BE2C (cell line): ENCODE measurements around the gene MAB21L2.
A peak's percentile ranks its signal among the peaks of the same experiment; 100 is the strongest.

ENCODE experiments used
- DNase-seq: peaks from one replicate; pipeline ENCODE4 v3.0.0-alpha.2; 2020
- H3K27me3 ChIP-seq: fragments of 250-450 bp; sonication (Bioruptor Pico); 2 replicates; pipeline ENCODE4 v1.5.1; 2020; ENCODE audit warnings: mild to moderate bottlenecking
- H3K36me3 ChIP-seq: fragments of 250-450 bp; sonication (Bioruptor Pico); 2 replicates; pipeline ENCODE4 v1.5.1; 2020; ENCODE audit warnings: mild to moderate bottlenecking
- H3K4me1 ChIP-seq: fragments of 250-450 bp; sonication (Bioruptor Pico); 2 replicates; pipeline ENCODE4 v1.5.1; 2020
- H3K4me3 ChIP-seq: 2 replicates; pipeline ENCODE4 v1.5.1; 2011; ENCODE audit warnings: low read depth, low read length
- H3K9me3 ChIP-seq: fragments of 250-450 bp; sonication (Bioruptor Pico); 2 replicates; pipeline ENCODE4 v1.5.1; 2020
- TF ChIP-seq, protein P1 (sequence below): IDR thresholded peaks from 2 replicates; pipeline ENCODE4 v1.5.1; 2012; ENCODE audit warnings: mild to moderate bottlenecking, low read depth, low read length

MAB21L2 gene

DNA sequence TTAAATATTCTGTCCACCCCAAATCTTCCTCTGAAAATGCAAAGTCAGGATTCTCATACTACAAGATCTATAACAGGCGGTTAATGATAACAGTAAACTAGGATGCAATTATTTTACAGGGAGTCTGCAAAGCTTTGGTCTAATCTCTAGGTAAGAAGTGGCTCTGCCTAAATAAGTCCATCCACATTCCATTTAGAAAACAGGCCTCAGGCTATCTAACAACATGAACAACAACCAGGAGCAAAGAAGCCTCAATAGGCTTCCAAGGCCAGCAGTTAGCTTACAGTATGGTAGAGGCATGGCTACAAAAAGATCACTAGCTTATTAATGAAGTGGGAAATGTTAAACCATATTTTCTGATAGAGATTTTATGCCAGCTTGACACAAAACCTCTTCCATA is 6.4 kb downstream of the MAB21L2 start:
- Histone ChIP-seq H3K27me3 (no peaks in the 10 kb centered on the region), H3K4me1 (peaks cover 5% of the 10 kb centered on the region; the same call in 1 of the 2 replicates), H3K9me3 (no peaks in the 10 kb centered on the region), H3K4me3 (peak overlapping the region; percentile 91), H3K36me3 (peaks cover 55% of the 10 kb centered on the region)
- DNase-seq, result peak; percentile 52
- TF ChIP-seq, protein P1, sequence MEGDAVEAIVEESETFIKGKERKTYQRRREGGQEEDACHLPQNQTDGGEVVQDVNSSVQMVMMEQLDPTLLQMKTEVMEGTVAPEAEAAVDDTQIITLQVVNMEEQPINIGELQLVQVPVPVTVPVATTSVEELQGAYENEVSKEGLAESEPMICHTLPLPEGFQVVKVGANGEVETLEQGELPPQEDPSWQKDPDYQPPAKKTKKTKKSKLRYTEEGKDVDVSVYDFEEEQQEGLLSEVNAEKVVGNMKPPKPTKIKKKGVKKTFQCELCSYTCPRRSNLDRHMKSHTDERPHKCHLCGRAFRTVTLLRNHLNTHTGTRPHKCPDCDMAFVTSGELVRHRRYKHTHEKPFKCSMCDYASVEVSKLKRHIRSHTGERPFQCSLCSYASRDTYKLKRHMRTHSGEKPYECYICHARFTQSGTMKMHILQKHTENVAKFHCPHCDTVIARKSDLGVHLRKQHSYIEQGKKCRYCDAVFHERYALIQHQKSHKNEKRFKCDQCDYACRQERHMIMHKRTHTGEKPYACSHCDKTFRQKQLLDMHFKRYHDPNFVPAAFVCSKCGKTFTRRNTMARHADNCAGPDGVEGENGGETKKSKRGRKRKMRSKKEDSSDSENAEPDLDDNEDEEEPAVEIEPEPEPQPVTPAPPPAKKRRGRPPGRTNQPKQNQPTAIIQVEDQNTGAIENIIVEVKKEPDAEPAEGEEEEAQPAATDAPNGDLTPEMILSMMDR, result no peak

DNA sequence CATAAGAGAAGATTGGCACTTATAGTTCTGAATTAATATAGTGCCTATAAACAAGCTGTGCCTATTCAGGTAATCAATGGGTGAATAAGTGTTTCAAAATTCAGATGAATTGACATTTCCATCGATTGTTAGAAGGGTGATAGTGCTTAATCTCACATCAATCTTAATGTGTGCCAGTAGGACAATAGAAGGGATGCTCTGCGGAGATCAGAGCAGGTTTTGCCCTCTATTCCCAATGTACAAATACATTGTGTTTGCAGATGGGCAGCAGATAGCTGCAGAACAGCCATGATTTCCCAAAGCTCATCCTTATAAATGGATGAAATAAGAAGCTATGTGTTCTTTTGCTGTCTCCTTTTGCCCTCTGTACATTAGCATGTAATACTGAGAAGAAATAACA is 7.2 kb downstream of the MAB21L2 start:
- TF ChIP-seq, protein P1, result no peak

DNA sequence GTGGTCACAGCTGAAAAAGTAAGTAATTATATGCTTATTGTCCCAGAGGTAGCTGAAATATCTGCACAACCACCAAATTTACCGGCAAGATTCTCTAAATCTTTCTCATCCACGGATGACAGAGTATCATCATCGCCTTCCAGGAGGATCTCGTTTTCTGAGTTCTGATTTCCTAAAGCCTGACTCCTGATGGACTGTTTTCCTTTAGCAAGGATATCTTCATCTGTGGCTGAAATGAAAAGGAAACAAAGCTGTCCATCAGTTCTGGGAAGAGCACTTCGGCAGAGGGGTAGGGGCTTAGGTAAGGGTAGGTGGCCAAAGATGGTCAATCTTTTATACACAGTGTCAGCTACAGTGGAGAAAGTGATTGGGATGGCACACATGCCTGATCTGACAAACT is 8.7 kb downstream of the MAB21L2 start:
- H3K4me3 ChIP-seq, result peak overlapping the region; percentile 91
- peaks cover 37% of the 10 kb centered on the region for H3K36me3 ChIP-seq
- H3K9me3 ChIP-seq, result no peaks in the 10 kb centered on the region
- no peak for DNase-seq
- H3K4me1 ChIP-seq, result peaks cover 10% of the 10 kb centered on the region
- no peaks in the 10 kb centered on the region for H3K27me3 ChIP-seq
- TF ChIP-seq, protein P1, result no peak

More for the DNA sequence above, 7.2 kb downstream of the MAB21L2 start:
- Histone ChIP-seq H3K36me3 (peaks cover 46% of the 10 kb centered on the region), H3K9me3 (no peaks in the 10 kb centered on the region), H3K4me3 (peak overlapping the region; percentile 91), H3K4me1 (peaks cover 5% of the 10 kb centered on the region), H3K27me3 (no peaks in the 10 kb centered on the region)
- DNase-seq, result no peak

DNA sequence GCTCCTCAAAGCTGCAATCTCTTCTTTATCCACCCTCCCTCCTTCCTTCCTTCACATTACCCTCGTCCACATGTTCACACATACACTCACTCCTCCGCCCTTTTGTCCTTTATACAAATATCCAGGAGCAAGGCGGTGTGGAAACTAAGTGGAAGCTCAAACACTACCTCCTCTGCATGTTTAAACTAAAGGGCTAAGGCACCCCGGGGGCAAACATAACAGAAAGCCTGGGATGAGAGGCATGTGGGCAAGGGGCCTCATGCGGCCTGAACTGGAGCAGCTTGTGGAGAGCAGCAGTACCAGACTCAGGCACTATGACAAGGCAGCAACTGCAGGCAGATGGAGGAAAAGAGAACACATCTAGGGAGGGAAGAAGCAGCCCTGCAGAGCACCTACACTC is 9.5 kb downstream of the MAB21L2 start:
- H3K4me1 ChIP-seq, result peaks cover 10% of the 10 kb centered on the region
- H3K36me3 ChIP-seq, result peaks cover 29% of the 10 kb centered on the region
- peak; percentile 87 for DNase-seq
- H3K27me3 ChIP-seq, result no peaks in the 10 kb centered on the region
- TF ChIP-seq, protein P1, result peak; percentile 29; the same call in 1 of the 2 replicates
- H3K4me3 ChIP-seq, result peak overlapping the region; percentile 91
- no peaks in the 10 kb centered on the region for H3K9me3 ChIP-seq

DNA sequence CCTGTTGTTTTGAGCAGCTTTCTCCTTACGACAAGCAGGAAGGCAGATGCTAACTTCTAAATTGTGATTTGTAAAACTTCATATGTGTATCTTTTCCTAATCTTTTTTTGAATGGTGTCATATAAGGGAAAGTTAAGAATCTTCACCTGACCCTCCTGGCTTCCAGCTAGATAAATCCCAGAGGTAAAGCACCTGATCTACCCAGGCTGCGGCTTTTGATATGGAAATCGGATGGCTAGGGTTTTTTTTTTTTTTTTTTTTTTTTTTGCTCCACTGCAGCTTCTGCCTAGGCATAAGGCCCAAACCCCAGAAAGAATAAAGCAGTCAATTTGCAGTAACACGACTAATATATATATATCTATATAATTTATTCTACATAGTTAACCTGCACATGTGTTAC is 10.0 kb downstream of the MAB21L2 start:
- DNase-seq, result no peak
- peaks cover 12% of the 10 kb centered on the region for H3K4me1 ChIP-seq
- H3K9me3 ChIP-seq, result no peaks in the 10 kb centered on the region
- H3K27me3 ChIP-seq, result no peaks in the 10 kb centered on the region
- H3K4me3 ChIP-seq, result peak overlapping the region; percentile 40
- TF ChIP-seq, protein P1, result no peak
- H3K36me3 ChIP-seq, result peaks cover 24% of the 10 kb centered on the region

DNA sequence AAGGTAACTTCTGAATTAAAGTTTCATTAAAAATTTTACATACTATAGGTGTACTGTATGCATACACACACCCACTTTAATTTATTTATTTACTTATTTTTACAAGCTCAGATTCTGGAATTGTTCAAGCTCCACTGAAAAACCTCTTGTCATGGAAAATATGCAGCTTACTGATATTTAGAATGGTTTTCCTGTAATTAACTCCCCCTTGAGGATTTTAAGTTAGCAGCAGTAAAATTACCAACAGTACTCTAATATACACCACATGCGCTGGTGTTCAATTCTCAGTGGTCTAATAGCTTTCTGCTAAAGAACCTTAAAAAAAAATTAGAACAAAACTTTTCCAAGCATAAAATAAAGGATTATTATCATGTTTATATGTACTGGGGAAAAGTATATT is 12.0 kb downstream of the MAB21L2 start:
- TF ChIP-seq, protein P1, result peak; percentile 28; the same call in 1 of the 2 replicates
- Histone ChIP-seq H3K4me3 (0 out of 2 replicates have a peak overlapping the region, but pooled peaks have one; percentile 19), H3K27me3 (no peaks in the 10 kb centered on the region), H3K9me3 (no peaks in the 10 kb centered on the region), H3K4me1 (peaks cover 18% of the 10 kb centered on the region), H3K36me3 (peaks cover 14% of the 10 kb centered on the region)
- no peak for DNase-seq
